GM12878 (cell line): ENCODE results near the gene FMNL2. TPM values are rescaled to one million over a fixed set of nuclear protein-coding genes. Genes with fewer than 3 reads are reported as not detected.

Source experiments
- ATAC-seq: fragments of 200-7000 bp; cut with Tn5 transposase; 3 replicates; pipeline ENCODE4 v1.9.1; 2020; ENCODE audit warnings: mild to moderate bottlenecking, moderate library complexity
- BruUV-seq: library from RNA; stranded (reverse); fragments of 400-500 nt; replicated peaks from 2 replicates; lab custom pipeline; 2021; lab: Mats Ljungman, UMichigan
- CTCF ChIA-PET: fragments of 300-600 bp; sonication (Branson Sonifier 250); formaldehyde crosslinking; extraction: SDS; loops from one replicate; lab custom pipeline; 2021; ENCODE audit warnings: inconsistent platforms; lab: Yijun Ruan, JAX
- POLR2A ChIA-PET: fragments of 350-600 bp; formaldehyde crosslinking; extraction: SDS; loops from one replicate; lab custom pipeline; 2021; ENCODE audit warnings: inconsistent platforms; lab: Charles Lee
- RAD21 ChIA-PET: fragments of 300-600 bp; sonication (Branson Sonifier 250); formaldehyde crosslinking; loops from one replicate; lab custom pipeline; 2023; ENCODE audit warnings: antibody characterized with exemption; ENCODE audit not compliant: unreplicated experiment; lab: Charles Lee
- SMC1A ChIA-PET: fragments of 300-600 bp; sonication (Branson Sonifier 250); formaldehyde crosslinking; loops from one replicate; lab custom pipeline; 2023; ENCODE audit not compliant: unreplicated experiment, uncharacterized antibody; lab: Charles Lee
- DNase-seq: peaks from one replicate; pipeline ENCODE4 v3.0.0-alpha.2; 2011; ENCODE audit warnings: low read depth, low spot score
- FAIRE-seq: peaks from 3 replicates; lab custom pipeline; 2011; peaks lifted over from hg19 to GRCh38; lab: Jason Lieb, UNC
- H2AFZ ChIP-seq: 2 replicates; pipeline ENCODE4 v1.6.0; 2011; ENCODE audit warnings: low read depth, low read length, control low read depth; ENCODE audit not compliant: control insufficient read depth
- H3K27ac ChIP-seq: 2 replicates; pipeline ENCODE4 v1.5.1; 2011; ENCODE audit warnings: control low read depth; ENCODE audit not compliant: control insufficient read depth, insufficient read depth
- H3K27me3 ChIP-seq, 2 experiments: replicated peaks in 1 of 2; 2 replicates each; pipeline versions ENCODE4 v1.6.0 to v1.6.1; 2011; ENCODE audit warnings: low read length in 1 of 2; ENCODE audit not compliant: control insufficient read depth in 2 of 2, insufficient read depth in 2 of 2
- H3K36me3 ChIP-seq, 2 experiments: 2 replicates each; pipeline ENCODE4 v1.5.1; 2011; ENCODE audit warnings: low read length in 1 of 2; ENCODE audit not compliant: control insufficient read depth in 2 of 2, insufficient read depth in 2 of 2
- H3K4me1 ChIP-seq: 2 replicates; pipeline ENCODE4 v1.6.1; 2011; ENCODE audit warnings: mild to moderate bottlenecking, low read length, moderate library complexity, mixed read lengths; ENCODE audit not compliant: control insufficient read depth, insufficient read depth
- H3K4me2 ChIP-seq: 2 replicates; pipeline ENCODE4 v1.6.0; 2011; ENCODE audit warnings: control low read depth; ENCODE audit not compliant: control insufficient read depth, insufficient read depth
- H3K4me3 ChIP-seq: fragments of 200-600 bp; sonication (generic); 2 replicates; pipeline ENCODE4 v1.5.1; 2016
- H3K79me2 ChIP-seq: 2 replicates; pipeline ENCODE4 v1.6.0; 2011; ENCODE audit warnings: low read length; ENCODE audit not compliant: control insufficient read depth, insufficient read depth
- H3K9ac ChIP-seq: 2 replicates; pipeline ENCODE4 v1.8.0; 2011; ENCODE audit warnings: low read length, control low read depth, mixed read lengths; ENCODE audit not compliant: control insufficient read depth, insufficient read depth
- H3K9me3 ChIP-seq: replicated peaks from 3 replicates; pipeline ENCODE4 v1.5.1; 2011; ENCODE audit warnings: mild to moderate bottlenecking, low read length; ENCODE audit not compliant: control insufficient read depth, insufficient read depth
- H4K20me1 ChIP-seq: 2 replicates; pipeline ENCODE4 v1.6.0; 2011; ENCODE audit not compliant: control insufficient read depth, insufficient read depth
- BACH1 ChIP-seq: fragments of 450-650 bp; IDR thresholded peaks from 2 replicates; pipeline ENCODE4 v1.6.1; 2017; ENCODE audit warnings: mild to moderate bottlenecking, borderline replicate concordance
- CBFB ChIP-seq: IDR thresholded peaks from 2 replicates; pipeline ENCODE4 v1.6.1; 2016; ENCODE audit warnings: antibody characterized with exemption, low read depth
- DPF2 ChIP-seq: fragments of 450-650 bp; IDR thresholded peaks from 2 replicates; pipeline ENCODE4 v1.6.1; 2017; ENCODE audit warnings: mild to moderate bottlenecking
- NR2F1 ChIP-seq: fragments of 450-650 bp; conservative IDR thresholded peaks from 2 replicates; pipeline ENCODE4 v1.6.1; 2017; ENCODE audit warnings: mild to moderate bottlenecking
- RAD51 ChIP-seq: fragments of 450-650 bp; IDR thresholded peaks from 2 replicates; pipeline ENCODE4 v1.6.1; 2016; ENCODE audit warnings: moderate library complexity, mild to moderate bottlenecking, inconsistent platforms
- RB1 ChIP-seq: fragments of 450-650 bp; formaldehyde crosslinking; IDR thresholded peaks from 2 replicates; pipeline ENCODE4 v1.6.1; 2017; ENCODE audit warnings: mild to moderate bottlenecking, borderline replicate concordance
- RBBP5 ChIP-seq: fragments of 200-600 bp; sonication (generic); conservative IDR thresholded peaks from 2 replicates; pipeline ENCODE4 v1.6.1; 2016
- RCOR1 ChIP-seq: conservative IDR thresholded peaks from 2 replicates; pipeline ENCODE4 v1.6.1; 2012; ENCODE audit warnings: low read depth, low read length, improper control_type of control experiment
- ZNF384 ChIP-seq: IDR thresholded peaks from 2 replicates; pipeline ENCODE4 v1.6.1; 2012; ENCODE audit warnings: low read depth, mild to moderate bottlenecking, low read length, improper control_type of control experiment, borderline replicate concordance
- WGBS: methylation state at CpG from one replicate; pipeline ENCODE4 v1.1.6; 2016; ENCODE audit warnings: low lambda C conversion rate; ENCODE audit not compliant: insufficient replicate concordance, insufficient coverage; ENCODE audit errors: missing lambda C conversion rate; 5-methylcytosine and 5-hydroxymethylcytosine counted together
- in situ Hi-C: fragments of 300-500 bp; cut with MboI; formaldehyde crosslinking; loops from 9 replicates; pipeline ENCODE4 v1.14.3; 2018; ENCODE audit warnings: mixed read lengths
- intact Hi-C: fragments of 100-400 bp; cut with micrococcal nuclease; formaldehyde crosslinking; loops from one replicate; pipeline ENCODE4 v1.14.2; 2022; ENCODE audit not compliant: unreplicated experiment
- polyA plus RNA-seq, 11 experiments: library from polyadenylated mRNA; depleted of rRNA in 4 of 11; unstranded in 6 of 11; stranded (reverse) in 5 of 11; fragments of >200 nt; fragmentation: Nextera tagmentation in 4 of 11; fragmentation: Illumina TruSeq in 1 of 11; extraction: Ambion mirVana in 4 of 11; extraction: Trizol in 1 of 11; gene quantifications; 1 replicate in 1 of 11; 2 replicates in 10 of 11; pipeline versions ENCODE4 v1.2.1 to v1.2.3, GENCODE V29; 2011 to 2016; ENCODE audit warnings: inconsistent platforms in 2 of 11, missing spikeins in 2 of 11, low read depth in 1 of 11
- total RNA-seq, 4 experiments: library from RNA; depleted of rRNA in 3 of 4; stranded (reverse); fragments of >200 nt in 3 of 4; fragmentation: Illumina TruSeq in 1 of 4; extraction: Trizol in 1 of 4; gene quantifications; 2 replicates each; pipeline versions ENCODE4 v1.2.1 to v1.2.3, GENCODE V29; 2013 to 2021

Gene FMNL2
- total and polyA plus RNA-seq, 10 of the 15 experiments (the other 5 are each of a cell fraction or from before 2014, with no cell fraction given) = 0.13 to 9.9 (median 0.35) TPM

GRCh38 chr2:152571048-152571766 lies 236.2 kb downstream of the FMNL2 start:
- no peak overlapping the region for H2AFZ ChIP-seq
- peaks cover 16% of the 10 kb centered on the region for H3K4me1 ChIP-seq
- no peak overlapping the region for H3K9ac ChIP-seq
- ATAC-seq = peak; percentile 8; the same call in 1 of the 3 replicates
- H3K79me2 ChIP-seq = no peaks in the 10 kb centered on the region
- 38% methylated on average over 3 of the region's 3 CpGs for WGBS
- DNase-seq = no peak
- no peak overlapping the region for H3K4me3 ChIP-seq
- FAIRE-seq = no peak
- no TSS peak for BruUV-seq
- no peak overlapping the region for H3K4me2 ChIP-seq
- intact Hi-C loops (loop anchor here (1.0 kb wide), 1 partner anchor 378 kb away; no protein-coding TSS in a partner anchor), in situ Hi-C loops (no loop called here)
- CTCF ChIA-PET = interaction anchor here (0.9 to 1.6 kb wide), 7 partner anchors 7 to 390 kb away, joined by 3 to 5 read pairs (median 3); no protein-coding TSS in a partner anchor
- POLR2A ChIA-PET = no interaction called here
- no peaks in the 10 kb centered on the region for H3K9me3 ChIP-seq
- no peaks in the 10 kb centered on the region for H4K20me1 ChIP-seq
- TF ChIP-seq DPF2 = no peak
- TF ChIP-seq RAD51 = no peak
- TF ChIP-seq BACH1 = no peak
- TF ChIP-seq ZNF384 = no peak
- no peak overlapping the region for H3K27ac ChIP-seq
- no peaks in the 10 kb centered on the region for H3K36me3 ChIP-seq
- SMC1A ChIA-PET = interaction anchor here (0.8 to 3.6 kb wide), 10 partner anchors 8 to 203 kb away, joined by 3 to 12 read pairs (median 3); no protein-coding TSS in a partner anchor
- RAD21 ChIA-PET = interaction anchor here (0.5 to 2.3 kb wide), 5 partner anchors 11 to 1282 kb away, joined by 3 to 9 read pairs (median 3); no protein-coding TSS in a partner anchor
- no peaks in the 10 kb centered on the region for H3K27me3 ChIP-seq

- H3K27me3 ChIP-seq = no peaks in the 10 kb centered on the region
- H3K79me2 ChIP-seq = no peaks in the 10 kb centered on the region
- H3K4me1 ChIP-seq = peaks cover 8% of the 10 kb centered on the region
- intact Hi-C loops (no loop called here), in situ Hi-C loops (no loop called here)
- no peak for TF ChIP-seq RBBP5
- TF ChIP-seq NR2F1 = no peak
- TF ChIP-seq RB1 = no peak
- no peak for TF ChIP-seq RCOR1
- no peak for TF ChIP-seq CBFB
- ChIA-PET SMC1A (interaction anchor here (0.8 to 3.6 kb wide), 9 partner anchors 9 to 204 kb away, joined by 3 to 12 read pairs (median 3); no protein-coding TSS in a partner anchor), RAD21 (interaction anchor here (0.5 to 2.3 kb wide), 3 partner anchors 12 to 1283 kb away, joined by 3 to 9 read pairs (median 3); no protein-coding TSS in a partner anchor), POLR2A (interaction anchor here (0.6 to 2.4 kb wide), 2 partner anchors 40 to 310 kb away, joined by 4 to 9 read pairs; no protein-coding TSS in a partner anchor), CTCF (interaction anchor here (1.0 to 1.6 kb wide), 4 partner anchors 8 to 45 kb away, joined by 3 read pairs; no protein-coding TSS in a partner anchor)
- H3K4me2 ChIP-seq = no peak overlapping the region
- ATAC-seq = no peak
- no peaks in the 10 kb centered on the region for H3K36me3 ChIP-seq
- no peaks in the 10 kb centered on the region for H3K9me3 ChIP-seq
- H3K27ac ChIP-seq = no peak overlapping the region
- H3K9ac ChIP-seq = no peak overlapping the region
- H3K4me3 ChIP-seq = no peak overlapping the region
- no peaks in the 10 kb centered on the region for H4K20me1 ChIP-seq
- DNase-seq = no peak
- no peak overlapping the region for H2AFZ ChIP-seq
- 36% methylated on average over 1 of the region's 1 CpG for WGBS
- FAIRE-seq = no peak
- no TSS peak for BruUV-seq
Observed at GRCh38 chr2:152572031-152572430, 237.1 kb downstream of the FMNL2 start.
